GM18909 (cell line): ENCODE results near the gene TMEM229B.

Source experiments
- ATAC-seq: cut with Tn5 transposase; IDR thresholded peaks from one replicate; pipeline ENCODE4 v1.9.1; 2021; ENCODE audit warnings: mild to moderate bottlenecking; ENCODE audit not compliant: unreplicated experiment, poor library complexity

The TMEM229B gene

DNA sequence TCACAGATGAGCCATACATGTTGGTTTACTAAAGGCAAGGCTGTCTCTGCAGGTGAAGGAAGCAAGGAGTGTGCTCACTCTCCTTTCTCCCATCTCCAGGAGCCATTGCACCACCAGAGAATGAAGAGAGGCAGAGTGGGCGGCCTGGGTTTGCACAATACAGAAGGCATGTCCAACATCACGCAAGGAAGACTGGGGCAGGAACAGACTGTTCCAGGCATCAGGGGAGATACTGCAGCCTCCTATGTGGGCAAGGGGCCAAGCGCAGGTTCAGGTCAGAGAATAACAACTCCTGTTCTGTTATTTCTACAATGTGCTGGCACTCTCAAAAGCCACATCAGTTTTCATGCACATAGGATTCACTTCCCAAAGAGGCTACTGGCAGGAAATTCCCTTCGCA lies 1.7 kb upstream of the TMEM229B start:
- ATAC-seq = no peak

DNA sequence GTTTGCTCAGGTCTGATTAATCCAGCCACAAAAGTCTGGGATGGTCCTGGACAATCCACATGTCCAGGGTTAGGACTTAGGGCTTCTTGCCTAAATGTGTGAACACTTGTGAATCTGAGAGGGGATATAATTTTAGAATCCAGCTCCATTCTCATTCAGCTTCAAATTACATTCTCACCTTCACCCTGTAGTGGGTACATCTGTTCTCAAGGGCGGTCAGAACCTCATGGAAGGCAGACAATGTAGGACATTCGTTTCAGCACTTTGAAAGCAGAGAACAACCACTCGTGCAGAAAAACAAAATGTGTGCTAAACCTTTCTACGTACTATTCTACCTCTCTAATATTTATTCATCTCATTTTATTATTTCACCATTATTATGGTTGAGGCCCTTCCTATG lies 1.2 kb downstream of the TMEM229B start:
- no peak for ATAC-seq

DNA sequence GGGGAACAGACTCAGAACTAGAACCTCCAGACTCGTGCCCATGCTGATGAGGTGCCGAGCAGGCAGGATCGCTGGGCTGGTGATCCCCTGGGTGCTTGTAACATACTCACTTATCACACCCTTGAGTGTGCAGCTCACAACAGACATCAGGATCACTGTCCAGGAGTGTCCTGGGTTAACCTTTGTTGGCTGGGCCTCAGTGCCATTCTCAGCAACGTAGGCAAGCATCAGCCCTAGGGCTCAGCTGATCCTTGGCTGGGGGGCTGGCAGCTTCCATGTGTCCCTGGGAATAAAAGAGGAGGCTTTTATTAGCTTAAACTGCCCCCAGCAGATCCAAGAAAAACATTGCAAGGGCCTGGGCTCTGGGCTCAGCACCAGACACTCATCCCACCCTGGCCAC lies 1.6 kb downstream of the TMEM229B start:
- no peak for ATAC-seq

DNA sequence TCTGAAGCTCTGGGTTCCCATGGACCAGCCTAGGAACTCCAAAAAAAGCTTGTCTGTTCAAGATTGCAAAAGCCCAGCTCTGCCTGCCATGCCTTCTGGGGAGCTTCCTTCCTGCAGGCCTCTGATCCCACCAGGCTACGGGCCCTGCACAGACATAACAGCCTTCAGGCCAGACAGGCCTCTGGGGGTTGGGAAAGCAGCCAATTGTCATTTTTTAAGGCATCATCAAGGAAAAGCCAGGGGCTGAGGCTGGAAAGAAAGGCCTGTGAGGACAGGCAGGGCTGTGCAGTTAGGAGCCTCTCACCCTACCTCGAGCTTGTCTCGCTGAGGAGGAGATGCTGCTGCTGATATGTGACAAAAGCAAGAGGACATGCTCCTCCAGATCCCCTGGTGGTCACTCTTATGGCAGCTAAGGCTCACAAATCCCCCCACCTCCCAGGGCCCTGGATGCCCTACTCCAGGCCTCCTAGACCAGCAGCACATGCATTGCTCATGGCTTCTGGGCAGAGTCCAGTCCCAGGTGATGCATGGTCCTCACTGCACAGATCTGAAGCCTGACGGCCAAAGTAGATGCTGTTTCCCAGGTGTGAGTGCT lies 2.9 kb downstream of the TMEM229B start:
- no peak for ATAC-seq

DNA sequence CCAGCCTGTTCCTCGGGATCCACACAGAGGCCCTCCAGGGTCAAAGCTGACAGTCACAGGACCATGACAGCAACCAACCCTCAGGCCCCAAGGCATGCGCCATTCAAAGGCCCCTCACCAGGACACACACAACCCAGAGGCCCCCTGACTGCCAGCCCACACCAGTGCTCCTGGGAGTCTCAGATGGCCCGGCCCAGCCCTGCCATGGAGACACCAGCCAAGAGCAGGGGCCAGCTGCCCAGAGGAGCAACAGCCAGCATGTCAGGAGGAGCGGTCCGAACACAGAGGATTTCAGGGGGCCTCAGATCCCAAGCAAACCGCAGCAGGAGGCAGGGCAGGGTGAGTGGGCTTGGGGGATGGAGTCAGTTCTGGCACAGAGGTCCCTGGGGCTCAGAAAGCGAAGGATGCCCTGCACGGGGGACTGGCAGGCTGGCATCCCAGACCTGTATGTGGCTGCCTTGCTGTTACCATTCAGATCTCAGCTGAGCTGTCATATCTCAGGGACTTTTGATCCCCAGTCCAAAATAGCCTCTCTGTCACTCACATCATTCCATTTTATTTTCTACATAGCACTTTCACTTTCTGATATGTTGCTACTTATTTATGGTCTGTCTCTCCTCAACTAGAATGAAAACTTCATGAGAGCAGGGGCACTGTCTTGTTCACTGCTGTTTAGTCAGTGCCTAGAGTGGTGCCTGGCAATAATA lies 4.8 kb downstream of the TMEM229B start:
- no peak for ATAC-seq

DNA sequence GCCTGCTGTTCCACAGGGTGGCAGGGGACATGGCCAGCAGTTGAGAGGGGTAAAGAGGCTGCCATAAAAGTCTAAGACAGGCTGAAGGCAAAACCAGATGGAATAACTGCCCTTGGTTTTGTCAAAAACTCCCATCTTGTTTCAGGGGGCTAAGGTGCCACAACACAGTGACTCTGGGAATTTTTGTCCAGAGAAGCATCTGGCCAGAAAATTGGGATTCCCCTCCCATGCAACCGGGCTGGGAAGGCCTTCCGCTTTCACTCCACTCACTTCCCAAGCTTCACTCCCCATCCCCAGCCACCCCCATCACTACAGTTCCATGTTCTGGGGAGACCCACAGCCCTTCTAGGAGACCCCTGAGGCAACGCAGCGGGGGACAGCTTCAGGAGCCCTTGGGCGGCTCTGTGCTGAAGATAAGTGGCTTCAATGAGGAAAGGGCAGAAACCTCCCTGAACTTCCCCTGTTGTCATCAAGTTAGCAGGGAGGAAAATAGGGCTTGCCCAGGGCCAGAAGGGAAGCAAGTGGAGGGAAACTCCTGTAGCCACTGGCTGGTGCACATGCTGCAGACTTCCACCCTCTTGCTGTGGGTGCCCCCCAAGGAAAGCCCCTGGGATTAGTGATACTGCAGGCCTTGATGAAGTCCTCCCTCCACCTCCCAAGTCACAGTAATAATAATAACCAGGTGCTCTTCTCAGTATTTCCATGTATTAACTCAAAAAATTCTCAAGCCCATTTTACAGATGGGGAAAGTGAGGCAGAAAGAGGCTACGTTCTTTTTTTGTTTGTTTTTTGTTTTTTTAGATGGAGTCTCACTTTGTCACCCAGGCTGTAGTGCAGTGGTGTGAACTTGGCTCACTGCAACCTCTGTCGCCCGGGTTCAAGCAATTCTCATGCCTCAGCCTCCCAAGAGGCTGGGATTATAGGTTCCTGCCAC lies 6.0 kb downstream of the TMEM229B start:
- ATAC-seq = no peak

DNA sequence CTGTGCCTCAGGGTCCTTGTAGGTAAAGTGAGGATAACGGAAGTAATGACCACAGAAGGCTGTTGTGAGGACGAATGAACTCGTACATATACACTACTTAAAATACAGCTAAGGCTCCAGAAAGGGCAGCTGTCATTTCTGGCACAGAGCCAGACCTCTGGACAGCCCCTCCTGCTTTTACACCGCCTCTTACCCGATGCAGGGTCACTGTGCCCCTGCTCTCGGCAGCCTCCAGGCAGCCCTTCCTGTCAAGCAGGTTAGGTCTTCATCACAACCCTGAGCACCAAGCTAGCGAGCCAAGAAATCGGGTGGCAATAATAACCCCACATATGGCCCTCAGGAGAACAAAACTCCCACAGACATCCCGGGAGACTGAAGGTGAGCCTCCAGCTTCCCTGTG lies 8.5 kb downstream of the TMEM229B start:
- ATAC-seq = no peak

DNA sequence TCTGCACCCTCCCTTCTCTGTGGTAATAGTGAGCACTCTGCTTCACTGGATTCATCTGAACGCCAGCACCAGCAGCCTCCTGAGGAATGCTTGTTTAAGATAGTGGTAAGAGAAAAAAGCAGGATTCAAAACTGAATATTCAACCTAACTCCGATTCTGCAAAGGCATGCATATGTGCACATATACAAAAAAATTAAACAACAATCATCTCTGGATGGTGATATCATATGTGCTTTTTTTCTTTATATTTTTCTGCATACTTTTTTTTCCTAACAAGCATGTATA lies 9.8 kb downstream of the TMEM229B start:
- no peak for ATAC-seq

DNA sequence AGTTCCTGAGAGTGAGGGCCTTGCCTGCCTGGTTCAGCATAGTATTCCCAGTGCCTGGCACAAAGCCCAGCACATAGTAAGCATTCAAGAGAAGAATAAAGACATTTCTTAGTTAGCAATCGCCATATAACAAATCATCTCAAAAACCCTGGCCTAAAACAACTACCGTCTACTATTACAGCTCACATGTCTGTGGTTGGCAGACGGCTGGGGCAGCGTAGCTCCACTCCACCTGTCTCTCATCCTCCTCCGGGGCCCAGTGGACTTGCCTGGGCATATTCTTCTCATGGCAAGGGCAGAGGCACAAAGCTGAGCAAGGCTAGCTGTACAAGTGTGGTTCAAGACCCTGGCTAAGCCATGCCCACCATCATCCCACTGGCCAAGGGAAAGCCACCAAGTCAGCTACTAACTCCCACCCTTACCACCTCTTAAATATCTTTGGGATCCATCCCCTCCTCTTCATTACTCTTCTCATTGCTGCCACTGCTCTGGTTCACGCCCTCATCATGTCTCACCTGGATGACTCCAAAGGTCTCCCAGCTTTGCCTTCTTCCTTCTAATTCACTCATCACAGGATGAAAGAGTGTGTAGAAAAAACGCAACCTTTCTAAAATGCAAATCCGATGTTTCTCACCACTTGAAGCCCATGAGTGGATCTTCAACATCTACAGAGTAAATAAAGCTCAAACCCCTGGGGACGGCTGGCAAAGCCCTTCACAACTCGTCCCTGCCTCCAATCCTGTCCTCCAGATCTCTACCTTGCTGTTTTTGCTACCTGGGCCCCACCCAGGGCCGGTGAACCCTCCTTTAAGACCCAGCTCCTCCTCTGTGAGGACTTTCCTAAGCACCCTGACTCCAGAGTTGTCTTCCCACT lies 10.4 kb downstream of the TMEM229B start:
- no peak for ATAC-seq

DNA sequence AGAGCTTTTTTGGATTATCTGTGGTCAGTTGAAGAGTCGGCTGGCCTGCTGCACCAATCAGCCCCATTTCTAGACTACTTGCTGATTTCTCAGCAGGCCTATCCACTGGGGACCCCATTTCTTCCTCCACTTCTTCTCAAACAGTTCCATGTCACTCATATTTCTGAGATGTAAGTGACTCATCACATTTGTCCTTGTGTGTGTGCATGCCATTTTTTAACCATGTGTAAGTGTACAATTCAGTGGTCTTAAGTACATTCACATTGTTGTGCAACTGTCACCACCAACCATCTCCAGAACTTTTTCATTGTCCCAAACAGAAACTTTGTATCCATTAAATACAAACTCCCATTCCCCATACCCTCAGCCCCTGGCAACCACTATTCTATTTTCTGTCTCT lies 14.2 kb downstream of the TMEM229B start:
- ATAC-seq = no peak

DNA sequence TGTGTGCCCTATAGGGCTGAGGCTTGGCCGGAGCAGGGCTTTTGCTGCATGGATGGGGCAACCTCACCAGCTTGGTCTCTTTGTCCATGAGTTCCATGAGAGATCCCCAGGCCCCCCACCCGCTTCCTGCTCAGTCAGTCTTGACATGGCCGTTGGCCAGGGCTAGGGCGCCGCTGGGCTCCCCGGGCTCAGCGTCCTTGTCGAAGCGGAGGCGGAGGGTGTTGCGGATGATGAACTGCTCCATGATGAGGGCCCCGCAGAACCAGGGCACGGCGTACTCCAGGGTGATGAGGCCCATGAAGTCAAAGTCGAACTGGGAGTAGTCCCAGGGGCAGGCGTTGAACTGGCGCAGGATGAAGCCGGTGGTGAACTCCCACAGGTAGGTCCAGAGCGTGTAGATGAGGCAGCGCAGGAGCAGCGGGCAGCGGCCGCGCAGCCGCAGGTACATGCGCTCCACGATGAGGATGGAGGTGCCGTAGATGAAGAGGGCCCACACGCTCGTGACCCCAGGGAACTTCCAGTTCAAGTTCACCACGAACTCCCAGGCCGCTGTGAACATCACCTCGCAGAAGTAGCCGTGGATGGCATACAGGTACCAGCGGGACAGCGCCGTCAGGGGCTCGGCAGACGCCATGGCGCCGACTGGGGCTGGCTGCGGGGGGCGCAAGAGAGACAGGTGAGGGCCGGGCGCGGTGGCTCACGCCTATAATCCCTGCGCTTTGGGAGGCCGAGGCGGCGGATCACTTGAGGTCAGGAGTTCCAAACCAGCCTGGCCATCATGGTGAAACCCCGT lies 15.0 kb downstream of the TMEM229B start:
- ATAC-seq = no peak

DNA sequence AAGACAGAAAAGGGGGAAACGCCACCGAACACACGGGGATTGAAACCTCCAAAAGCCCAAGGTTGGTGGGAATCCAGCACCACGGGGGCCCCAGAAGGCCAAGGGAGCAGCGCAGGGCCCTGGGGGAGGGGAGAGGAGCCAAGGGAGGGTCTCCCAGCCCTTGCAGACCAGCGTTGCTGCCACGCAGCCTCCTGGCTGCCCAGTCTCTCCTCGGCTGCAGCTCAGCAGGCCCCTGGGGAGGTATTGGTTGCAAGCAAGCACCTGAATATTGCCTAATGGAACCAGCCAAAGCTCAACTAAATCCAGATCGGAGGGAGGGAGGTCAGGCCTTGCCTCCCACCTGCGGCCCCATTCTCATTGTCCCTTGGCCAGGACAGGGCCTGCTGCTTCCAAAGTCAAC lies 15.8 kb downstream of the TMEM229B start:
- no peak for ATAC-seq

DNA sequence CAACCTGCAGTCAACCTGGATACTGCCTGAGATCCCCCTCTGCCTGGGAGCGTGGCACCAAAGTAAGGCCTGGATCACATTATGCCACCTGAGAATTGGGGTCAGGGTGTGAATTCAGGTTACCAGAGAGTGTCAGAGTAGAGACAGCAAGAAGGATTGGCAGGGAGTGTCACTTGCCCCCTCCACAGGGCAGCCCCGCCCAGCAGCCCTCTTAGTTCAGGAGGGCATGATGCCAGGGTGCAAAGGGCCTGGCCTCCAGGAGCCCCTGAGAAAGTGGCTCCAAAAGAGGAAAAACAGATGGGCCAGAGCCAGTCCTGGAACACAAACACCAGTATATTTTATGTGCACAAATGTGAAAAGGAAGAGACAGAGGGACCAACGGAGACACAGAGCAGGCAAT lies 18.6 kb downstream of the TMEM229B start:
- no peak for ATAC-seq

DNA sequence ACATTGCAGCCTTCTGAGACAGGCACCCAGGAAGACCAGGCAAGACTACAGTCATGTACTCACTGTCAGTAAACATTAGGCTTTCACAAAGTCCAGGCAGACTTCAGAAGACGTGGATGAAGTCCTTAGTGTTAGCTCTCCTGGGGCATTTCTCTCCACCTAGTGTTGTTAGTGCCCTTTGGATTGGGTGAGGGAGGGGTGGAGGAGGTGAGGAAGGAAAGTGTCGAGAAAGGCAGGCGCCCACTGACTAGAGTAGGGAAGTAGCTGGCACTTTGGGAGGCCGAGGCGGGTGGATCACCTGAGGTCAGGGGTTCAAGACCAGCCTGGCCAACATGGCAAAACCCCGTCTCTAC lies 20.2 kb downstream of the TMEM229B start:
- no peak for ATAC-seq

DNA sequence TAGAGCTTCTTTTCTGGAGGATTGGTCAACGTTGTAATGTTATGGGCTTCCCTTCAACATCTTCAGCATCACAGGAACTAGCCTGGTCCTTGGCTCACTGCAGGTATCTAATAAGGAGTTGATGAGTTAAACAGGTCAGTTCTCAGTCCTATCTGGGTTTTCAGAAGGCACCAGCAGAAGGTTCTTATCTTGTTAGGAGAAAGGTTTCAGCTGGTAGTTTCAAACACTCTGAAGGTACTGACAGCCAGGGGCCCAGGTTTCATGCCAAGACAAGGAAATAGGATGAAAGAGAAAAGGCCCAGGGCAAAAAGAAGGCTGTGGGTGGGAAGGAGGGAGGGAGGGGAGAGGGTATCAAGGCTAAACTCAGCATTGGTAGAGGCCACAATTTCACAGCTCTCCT lies 21.4 kb downstream of the TMEM229B start:
- ATAC-seq = no peak

DNA sequence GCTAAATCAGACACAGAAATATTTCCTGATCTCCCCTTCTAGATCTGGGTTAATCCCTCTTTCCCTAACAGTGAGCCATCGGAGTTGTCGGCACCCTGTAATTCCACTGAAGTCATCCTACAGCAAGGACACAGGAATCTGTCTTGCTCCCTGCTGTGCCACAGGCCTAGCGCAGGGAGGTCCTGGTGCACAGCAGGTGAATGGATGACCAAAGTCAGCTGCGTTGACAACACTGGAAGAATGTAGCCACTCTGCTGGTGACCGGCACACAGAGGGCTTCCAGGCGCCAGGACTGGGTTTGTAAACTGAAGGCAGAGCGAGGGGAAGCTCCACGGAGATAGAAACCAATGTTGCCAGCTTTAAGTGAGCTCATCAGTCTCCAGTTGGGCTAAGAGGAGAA lies 23.6 kb downstream of the TMEM229B start:
- no peak for ATAC-seq

DNA sequence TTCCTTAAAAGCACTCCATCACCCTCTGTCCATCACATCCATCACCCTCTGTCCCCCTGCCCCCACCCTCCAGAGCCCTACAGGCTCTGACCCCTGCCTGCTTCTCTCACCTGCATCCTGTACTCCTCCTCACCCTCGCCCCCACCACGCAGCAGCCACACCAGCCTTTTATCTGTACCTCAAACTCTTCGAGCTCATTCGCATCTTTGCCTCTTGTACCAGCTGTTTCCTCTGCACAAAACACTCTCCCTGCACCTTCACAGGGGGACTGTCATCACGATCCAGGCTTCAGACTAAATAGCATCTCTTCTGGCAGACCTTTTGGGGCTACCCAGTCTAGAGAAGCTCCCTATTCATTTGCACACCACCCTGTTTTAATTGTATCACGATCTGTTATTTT lies 24.1 kb downstream of the TMEM229B start:
- ATAC-seq = no peak

DNA sequence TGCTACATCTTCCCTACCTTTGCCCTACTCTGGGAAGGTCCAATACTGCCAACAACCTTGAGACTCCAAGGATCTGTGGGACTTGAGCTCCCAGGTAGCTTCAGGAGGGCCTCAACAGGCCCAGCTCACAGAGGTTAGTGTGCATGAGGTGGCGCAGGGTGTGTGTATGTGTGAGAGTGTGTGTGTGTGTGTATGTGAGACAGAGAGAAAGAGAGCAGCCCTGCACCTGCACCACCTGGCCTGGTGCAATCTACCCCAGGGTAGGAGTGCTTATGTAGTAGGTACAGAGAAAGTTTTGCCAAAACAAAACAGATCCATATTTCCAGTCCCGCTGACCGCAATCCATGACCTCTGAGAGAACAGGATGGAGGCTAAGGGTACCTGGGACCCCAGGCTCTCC lies 24.6 kb downstream of the TMEM229B start:
- no peak for ATAC-seq

DNA sequence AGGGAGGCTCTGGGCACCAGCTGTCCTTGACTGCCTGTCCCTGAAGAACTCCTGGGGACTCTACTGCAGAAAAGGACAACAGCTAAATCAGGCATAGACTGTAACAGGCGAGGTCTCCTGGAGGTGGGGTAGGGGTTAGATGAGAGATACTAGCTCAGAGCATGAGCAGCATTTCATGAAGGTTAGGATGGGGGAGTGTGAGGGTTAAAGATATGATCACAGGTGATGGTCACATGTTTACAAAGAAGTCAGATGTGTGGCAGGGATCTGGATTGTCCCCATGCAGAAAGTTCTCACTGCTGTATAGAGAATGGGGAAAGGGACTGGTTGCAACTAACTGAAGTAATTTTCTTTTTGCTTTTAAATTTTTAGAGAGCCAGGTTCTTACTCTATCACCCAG lies 26.5 kb downstream of the TMEM229B start:
- no peak for ATAC-seq
